NCI-H1417 treated with DMSO at 0.1 percent for 48 hours (cell line): ENCODE data around the gene KRT32.
"Not testable (repeated sequence)": the region's sequence is repeated elsewhere in the genome, so short reads cannot be mapped to it uniquely, and the experiment has no call there.

ENCODE experiments used
- DNase-seq: peaks from one replicate; lab custom pipeline; 2025; lab: John Stamatoyannopoulos, UW

The KRT32 gene

DNA sequence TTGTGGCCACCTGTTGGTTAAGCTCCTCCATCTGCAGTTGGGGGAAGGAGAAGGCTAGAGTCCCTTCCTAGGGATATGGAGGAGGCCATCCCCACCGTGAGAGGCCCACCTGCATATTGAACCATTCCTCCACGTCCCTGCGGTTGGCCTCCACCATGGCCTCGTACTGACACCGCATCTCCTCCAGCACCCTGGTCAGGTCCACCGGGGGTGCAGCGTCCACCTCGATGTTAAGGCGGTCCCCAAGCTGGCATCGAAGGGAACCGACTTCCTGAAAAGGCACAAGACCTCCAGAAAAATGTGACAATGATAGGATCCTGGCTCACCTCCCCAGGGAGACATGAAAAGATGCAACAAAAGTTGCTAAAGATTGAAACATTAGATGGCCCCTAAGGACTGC is 3.0 kb downstream of the KRT32 start:
- DNase-seq, result no peak

DNA sequence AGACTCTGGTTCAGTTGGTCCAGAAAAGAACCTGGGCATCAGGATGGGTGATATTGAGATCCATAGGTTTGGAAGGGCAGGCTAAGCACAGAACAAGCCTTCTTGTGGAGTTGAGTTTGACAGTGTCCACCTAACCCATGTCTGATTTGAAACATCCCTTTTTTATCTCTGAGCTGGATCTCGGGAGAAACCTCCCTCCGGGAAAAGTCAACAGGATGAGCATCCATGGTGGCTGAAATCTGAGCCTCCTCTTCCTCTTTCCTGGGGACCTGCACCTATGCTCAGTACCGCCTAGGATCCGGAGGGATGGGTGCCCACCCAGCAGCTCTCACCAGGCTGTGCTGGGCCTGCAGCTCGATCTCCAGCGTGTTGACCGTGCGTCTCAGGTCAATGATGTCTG is 3.4 kb downstream of the KRT32 start:
- no peak for DNase-seq

GRCh38 chr17:41462705-41463104 is 4.5 kb downstream of the KRT32 start:
- DNase-seq, result no peak

DNA sequence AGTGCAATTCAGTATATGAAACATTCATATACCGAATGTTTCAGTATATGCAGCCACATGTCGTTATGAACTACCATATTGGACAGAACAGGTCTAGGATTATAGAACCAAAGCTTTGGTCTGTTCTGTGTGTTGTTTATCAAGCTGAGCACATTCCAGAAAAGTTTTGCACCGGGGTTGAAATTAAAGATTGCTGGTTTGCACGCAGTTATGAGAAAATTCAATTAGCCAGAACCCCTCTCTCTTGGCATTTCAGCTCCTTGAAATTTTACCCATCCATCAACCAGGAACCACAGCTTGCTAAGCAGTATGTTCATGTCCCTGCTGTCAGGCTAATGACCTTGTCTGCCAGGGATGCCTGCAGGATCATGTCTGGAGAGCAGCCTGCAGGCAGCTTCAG is 9.5 kb downstream of the KRT32 start:
- no peak for DNase-seq

DNA sequence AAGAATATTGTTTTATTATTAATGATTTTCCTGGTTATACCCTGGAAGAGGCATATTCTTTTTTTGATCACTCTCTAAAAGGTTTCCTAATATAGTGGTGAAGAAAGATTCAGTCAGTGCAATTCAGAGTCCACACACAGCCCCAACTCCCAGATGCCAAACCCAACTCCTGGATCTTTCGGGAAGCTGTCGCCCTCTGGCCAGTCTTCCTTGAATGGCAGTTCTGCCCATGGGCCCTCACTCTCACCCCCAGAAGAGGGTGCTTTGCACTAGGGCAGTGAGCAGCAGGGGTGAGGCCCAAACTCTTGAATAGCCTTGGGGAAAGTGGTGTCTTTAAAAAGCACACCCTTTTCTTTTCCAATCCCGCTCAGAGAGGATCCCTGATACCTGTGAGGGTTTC is 11.0 kb downstream of the KRT32 start:
- DNase-seq, result no peak

DNA sequence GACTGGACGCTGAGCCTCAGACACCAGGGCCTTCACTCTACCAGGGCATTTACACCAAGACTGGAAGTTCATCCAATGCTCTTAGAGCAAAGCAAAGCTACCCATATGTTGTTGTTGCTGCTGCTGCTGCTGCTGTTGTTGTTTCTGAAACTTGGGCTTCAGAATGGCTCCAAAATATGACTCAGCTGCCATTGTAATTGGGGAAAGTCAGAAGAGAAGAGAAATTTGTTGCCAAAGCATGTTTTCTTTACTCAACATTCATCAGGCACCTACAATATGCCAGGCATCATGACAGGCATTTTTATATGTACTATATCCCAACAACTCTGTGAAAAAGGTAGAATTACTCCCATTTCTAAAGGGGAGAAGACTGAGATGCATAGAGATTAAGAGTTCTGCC is 11.9 kb downstream of the KRT32 start:
- DNase-seq, result no peak

- DNase-seq, result no peak
Measured at GRCh38 chr17:41453066-41453465, 14.1 kb downstream of the KRT32 start.

GRCh38 chr17:41452281-41452680 is 14.9 kb downstream of the KRT32 start:
- DNase-seq, result no peak

- DNase-seq, result no peak
Measured at GRCh38 chr17:41451154-41451728, 15.9 kb downstream of the KRT32 start.

- no peak for DNase-seq
Measured at GRCh38 chr17:41449008-41449407, 18.2 kb downstream of the KRT32 start.

GRCh38 chr17:41448506-41448905 is 18.7 kb downstream of the KRT32 start:
- DNase-seq, result no peak

DNA sequence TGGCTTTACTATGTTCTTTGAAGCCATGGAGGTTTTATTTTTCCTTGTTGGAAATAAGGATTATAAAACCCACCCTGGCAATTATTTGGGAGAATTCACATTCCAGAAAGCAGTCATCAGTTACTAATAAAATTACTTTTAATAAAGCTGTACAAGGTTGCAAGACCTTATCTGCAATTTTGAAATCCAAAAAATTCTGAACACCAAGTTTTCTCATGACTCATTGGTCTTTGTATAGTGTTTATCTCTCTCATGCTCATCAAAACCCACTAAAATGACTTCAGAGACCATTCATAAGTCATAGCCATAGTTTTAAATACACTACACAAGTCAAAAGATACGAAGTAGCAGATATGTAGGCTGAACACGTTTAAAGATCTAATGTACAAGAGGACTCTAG is 20.4 kb downstream of the KRT32 start:
- DNase-seq, result no peak

- no peak for DNase-seq
Measured at GRCh38 chr17:41444640-41445039, 22.5 kb downstream of the KRT32 start.

GRCh38 chr17:41444186-41444585 is 23.0 kb downstream of the KRT32 start:
- DNase-seq, result no peak

DNA sequence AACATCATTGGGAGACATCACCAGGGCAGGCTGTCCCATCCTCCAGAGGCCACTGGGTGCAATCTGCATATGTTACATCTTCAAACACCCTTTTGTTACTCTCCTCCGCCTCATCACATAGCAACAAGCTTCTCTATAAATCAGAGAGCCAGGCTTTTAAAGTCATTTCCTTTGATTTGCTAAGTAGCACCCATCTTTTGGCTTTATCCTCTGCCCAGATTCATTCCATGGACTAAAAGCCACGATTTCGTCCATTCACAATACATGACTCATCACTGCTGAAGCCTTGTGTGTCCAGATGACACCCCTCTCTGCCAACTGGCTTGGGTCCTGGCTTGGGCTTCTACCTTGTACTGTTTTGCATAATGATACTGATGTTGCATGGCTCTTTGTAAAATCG is 24.4 kb downstream of the KRT32 start:
- DNase-seq, result no peak

- no peak for DNase-seq
Measured at GRCh38 chr17:41440531-41441033, 26.6 kb downstream of the KRT32 start, which contains the start of gene KRT38. Gene KRT38 (minus strand): TSS chr17:41440983. CDS start chr17:41440921, 62 bp downstream.

GRCh38 chr17:41439375-41439774 is 27.8 kb downstream of the KRT32 start:
- DNase-seq, result no peak

DNA sequence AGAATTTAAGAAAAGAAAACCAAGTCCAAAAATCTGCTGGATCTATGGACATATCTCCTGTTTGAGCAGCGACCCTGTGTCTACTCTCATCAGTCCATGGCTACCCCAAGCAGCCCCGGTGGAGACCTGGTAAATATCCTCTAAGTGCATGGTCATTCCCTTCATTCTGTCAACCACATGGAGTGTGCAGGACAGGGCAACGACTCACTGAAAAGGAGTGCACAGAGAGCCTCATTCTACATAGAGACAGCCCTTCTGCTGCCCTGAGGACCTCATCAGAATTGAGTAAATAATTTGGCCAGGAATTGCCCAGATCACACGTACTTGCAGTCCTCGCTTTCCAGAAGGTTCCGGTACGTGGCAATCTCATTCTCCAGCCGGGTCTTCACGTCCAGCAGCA is 29.4 kb downstream of the KRT32 start:
- DNase-seq, result no peak

DNA sequence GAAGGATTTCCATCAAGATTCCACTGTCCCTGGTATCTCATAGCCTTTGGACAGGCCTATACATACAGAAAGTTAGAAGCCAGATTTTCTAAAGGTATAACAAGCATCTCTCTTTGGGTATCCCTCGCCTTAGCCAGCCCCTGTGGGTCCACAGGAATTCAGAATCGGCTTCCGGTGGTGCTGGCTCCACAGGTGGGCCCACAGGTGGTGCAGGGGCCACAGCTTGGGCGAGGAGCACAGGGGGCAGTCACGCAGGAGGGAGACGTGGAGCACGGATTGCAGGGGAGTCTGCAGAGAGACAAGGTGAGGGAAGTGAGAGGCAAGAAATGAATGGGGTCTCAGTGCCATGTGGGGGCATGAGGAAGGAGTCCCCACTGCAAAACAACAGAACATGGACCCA is 29.9 kb downstream of the KRT32 start:
- no peak for DNase-seq

DNA sequence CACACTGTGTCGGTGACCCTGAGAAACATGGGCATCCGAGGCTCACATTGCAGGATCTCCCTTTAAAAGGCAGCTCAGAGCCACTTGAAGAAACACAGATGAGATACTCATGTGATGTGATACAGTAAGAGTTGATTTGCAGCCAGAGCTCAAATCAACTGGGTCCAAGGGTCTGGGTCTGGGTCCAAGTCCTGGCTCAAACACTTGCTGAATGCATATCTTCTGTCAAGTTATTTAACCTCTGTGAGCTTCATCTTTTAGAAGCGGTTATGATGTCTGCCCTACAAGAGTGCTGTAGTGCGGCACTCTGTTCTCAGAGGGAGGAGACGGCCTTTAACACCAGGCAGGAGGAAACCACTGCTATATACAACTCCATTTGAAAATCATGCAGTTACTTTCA is 32.8 kb downstream of the KRT32 start:
- DNase-seq, result no peak

DNA sequence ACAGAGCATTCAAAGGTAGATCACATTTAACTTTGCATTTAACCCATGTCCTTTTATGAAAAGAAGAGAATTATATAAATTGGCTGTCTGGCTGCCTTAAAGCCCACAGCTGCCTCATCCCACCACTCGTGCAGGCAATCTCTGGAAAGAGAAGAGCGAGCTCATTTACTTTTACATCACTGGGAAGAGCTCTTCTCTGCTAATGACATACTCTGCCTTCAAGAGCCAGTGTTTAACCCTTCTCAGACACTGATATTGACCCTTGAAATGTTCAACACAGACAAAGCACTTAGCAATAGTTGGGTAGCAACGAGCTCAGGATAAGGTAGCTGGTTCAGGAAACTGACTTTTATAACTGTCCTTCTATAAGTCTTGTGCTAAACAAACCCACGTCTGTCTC is 33.2 kb downstream of the KRT32 start:
- DNase-seq, result no peak

- DNase-seq, result no peak
Measured at GRCh38 chr17:41433586-41433985, 33.6 kb downstream of the KRT32 start.

DNA sequence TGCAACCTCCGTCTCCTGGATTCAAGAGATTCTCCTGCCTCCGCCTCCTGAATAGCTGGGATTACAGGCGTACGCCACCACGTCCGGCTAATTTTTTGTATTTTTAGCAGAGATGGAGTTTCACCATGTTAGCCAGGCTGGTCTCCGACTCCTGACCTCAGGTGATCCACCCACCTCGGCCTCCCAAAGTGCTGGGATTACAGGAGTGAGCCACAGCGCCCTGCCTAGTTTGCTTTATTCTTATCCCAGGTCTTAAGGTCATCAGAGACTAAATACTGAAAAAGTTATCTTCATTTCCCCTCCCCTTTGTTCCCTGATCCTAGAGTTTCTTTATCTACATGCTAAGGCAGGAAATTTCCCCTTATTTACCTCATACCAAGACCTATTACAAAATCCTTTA is 36.8 kb downstream of the KRT32 start:
- DNase-seq, result not testable (repeated sequence)

- no peak for DNase-seq
Measured at GRCh38 chr17:41429667-41430066, 37.5 kb downstream of the KRT32 start.
